HG03064 (cell line): ENCODE data around the gene NODAL.
"Not testable (repeated sequence)": the region's sequence is repeated elsewhere in the genome, so short reads cannot be mapped to it uniquely, and the experiment has no call there.

Experiments used
- ATAC-seq: cut with Tn5 transposase; IDR thresholded peaks from one replicate; pipeline ENCODE4 v1.9.1; 2021; ENCODE audit warnings: low read depth; ENCODE audit not compliant: unreplicated experiment

Gene NODAL

GRCh38 chr10:70441161-70441894 lies at the start of gene NODAL:
Gene NODAL (minus strand): TSS chr10:70441681. CDS start chr10:70441667, 14 bp downstream.
- no peak for ATAC-seq

GRCh38 chr10:70490142-70490541 lies 48.7 kb upstream of the NODAL start:
- ATAC-seq, result no peak

- no peak for ATAC-seq
Observed at GRCh38 chr10:70487824-70488223, 46.3 kb upstream of the NODAL start.

GRCh38 chr10:70483872-70484271 lies 42.4 kb upstream of the NODAL start:
- not testable (repeated sequence) for ATAC-seq

GRCh38 chr10:70482982-70483760 lies 41.7 kb upstream of the NODAL start:
- ATAC-seq, result no peak

GRCh38 chr10:70481831-70482530 lies 40.5 kb upstream of the NODAL start:
- ATAC-seq, result no peak

- no peak for ATAC-seq
Observed at GRCh38 chr10:70481105-70481504, 39.6 kb upstream of the NODAL start.

- ATAC-seq, result no peak
Observed at GRCh38 chr10:70480239-70480861, 38.9 kb upstream of the NODAL start.

GRCh38 chr10:70479626-70480238 lies 38.3 kb upstream of the NODAL start:
- ATAC-seq, result no peak

GRCh38 chr10:70479165-70479581 lies 37.7 kb upstream of the NODAL start:
- no peak for ATAC-seq

- ATAC-seq, result no peak
Observed at GRCh38 chr10:70478191-70479164, 37.0 kb upstream of the NODAL start, which contains the start of gene PALD1. Gene PALD1 (plus strand): TSS chr10:70478767. CDS start chr10:70525952, 47,185 bp downstream.

GRCh38 chr10:70477661-70478162 lies 36.2 kb upstream of the NODAL start:
- ATAC-seq, result no peak

GRCh38 chr10:70476249-70477035 lies 35.0 kb upstream of the NODAL start:
- no peak for ATAC-seq

GRCh38 chr10:70475661-70476060 lies 34.2 kb upstream of the NODAL start:
- no peak for ATAC-seq

GRCh38 chr10:70474780-70475179 lies 33.3 kb upstream of the NODAL start:
- no peak for ATAC-seq

GRCh38 chr10:70472799-70473454 lies 31.4 kb upstream of the NODAL start:
- ATAC-seq, result no peak

GRCh38 chr10:70466951-70467350 lies 25.5 kb upstream of the NODAL start:
- no peak for ATAC-seq

GRCh38 chr10:70465832-70466231 lies 24.4 kb upstream of the NODAL start:
- ATAC-seq, result no peak
